H1 (cell line): ENCODE measurements around the gene OR52E4. TPM values are rescaled to one million over a fixed set of nuclear protein-coding genes. Genes with fewer than 3 reads are reported as not detected.

Source experiments
- CTCF ChIA-PET: fragments of 300-600 bp; sonication (Branson Sonifier 250); formaldehyde crosslinking; loops from one replicate; lab custom pipeline; 2021; ENCODE audit not compliant: partially characterized antibody; lab: Charles Lee
- POLR2A ChIA-PET: fragments of 300-600 bp; sonication (Branson Sonifier 250); formaldehyde crosslinking; loops from one replicate; lab custom pipeline; 2021; ENCODE audit warnings: inconsistent platforms; ENCODE audit not compliant: partially characterized antibody; lab: Charles Lee
- DNase-seq, 2 experiments: peaks; one replicate each; pipeline versions ENCODE4 v3.0.0 to v3.0.0-alpha.2; 2010 to 2022; ENCODE audit warnings: low spot score in 2 of 2, low read depth in 1 of 2, mixed read lengths in 1 of 2
- FAIRE-seq: peaks from 2 replicates; lab custom pipeline; 2011; peaks lifted over from hg19 to GRCh38; lab: Jason Lieb, UNC
- H2AFZ ChIP-seq: 2 replicates; pipeline ENCODE4 v1.8.1; 2012; ENCODE audit warnings: low read length, inconsistent platforms
- H2AK5ac ChIP-seq: 2 replicates; pipeline ENCODE4 v1.6.1; 2013; ENCODE audit warnings: low read depth, low read length
- H2BK120ac ChIP-seq: replicated peaks from 2 replicates; pipeline ENCODE3; 2013; ENCODE audit warnings: low read depth, low read length, inconsistent platforms
- H2BK12ac ChIP-seq: 2 replicates; pipeline ENCODE4 v1.6.1; 2013; ENCODE audit warnings: low read depth, low read length
- H2BK15ac ChIP-seq: 2 replicates; pipeline ENCODE4 v1.6.1; 2013; ENCODE audit warnings: low read length
- H2BK20ac ChIP-seq: 2 replicates; pipeline ENCODE4 v1.6.1; 2013; ENCODE audit warnings: low read length
- H2BK5ac ChIP-seq: 2 replicates; pipeline ENCODE4 v1.6.1; 2013; ENCODE audit warnings: low read depth, low read length
- H3K14ac ChIP-seq: 2 replicates; pipeline ENCODE4 v1.6.1; 2013; ENCODE audit warnings: inconsistent platforms; ENCODE audit not compliant: insufficient read length
- H3K18ac ChIP-seq: 2 replicates; pipeline ENCODE4 v1.6.1; 2013; ENCODE audit warnings: low read length; ENCODE audit errors: extremely low read depth
- H3K23ac ChIP-seq: 2 replicates; pipeline ENCODE4 v1.6.1; 2013; ENCODE audit warnings: inconsistent platforms; ENCODE audit not compliant: insufficient read length
- H3K23me2 ChIP-seq: 2 replicates; pipeline ENCODE4 v1.6.1; 2013; ENCODE audit warnings: low read depth, low read length
- H3K27ac ChIP-seq: 2 replicates; pipeline ENCODE4 v1.6.1; 2011; ENCODE audit warnings: low read depth, low read length, inconsistent platforms
- H3K27me3 ChIP-seq, 4 experiments: replicated peaks in 1 of 4; 1 replicate in 1 of 4; 2 replicates in 3 of 4; pipeline versions ENCODE4 v1.6.1 to v1.8.1; 2011 to 2013; ENCODE audit warnings: low read length in 3 of 4, mild to moderate bottlenecking in 3 of 4, inconsistent platforms in 2 of 4, mixed read lengths in 2 of 4, moderate library complexity in 1 of 4; ENCODE audit not compliant: control insufficient read depth in 3 of 4, insufficient read depth in 3 of 4; ENCODE audit errors: extremely low read depth in 1 of 4
- H3K36me3 ChIP-seq, 4 experiments: 2 replicates each; pipeline versions ENCODE4 v1.6.1 to v1.8.1; 2011 to 2013; ENCODE audit warnings: mild to moderate bottlenecking in 4 of 4, low read length in 3 of 4, moderate library complexity in 2 of 4, control low read depth in 1 of 4, inconsistent platforms in 1 of 4; ENCODE audit not compliant: insufficient read depth in 4 of 4, control insufficient read depth in 2 of 4
- H3K4ac ChIP-seq: replicated peaks from 2 replicates; pipeline ENCODE3; 2013; ENCODE audit warnings: low read length, low read depth, mixed read lengths, inconsistent platforms; ENCODE audit not compliant: insufficient read length
- H3K4me1 ChIP-seq, 4 experiments: replicated peaks in 1 of 4; 1 replicate in 1 of 4; 2 replicates in 3 of 4; pipeline versions ENCODE4 v1.6.1 to v1.8.1; 2011 to 2013; ENCODE audit warnings: low read length in 3 of 4, inconsistent platforms in 2 of 4, mixed read lengths in 1 of 4; ENCODE audit not compliant: insufficient read depth in 4 of 4, control insufficient read depth in 3 of 4
- H3K4me2 ChIP-seq, 2 experiments: 2 replicates each; pipeline versions ENCODE4 v1.6.1 to v1.8.1; 2011 to 2013; ENCODE audit warnings: low read depth in 2 of 2, low read length in 2 of 2, control low read depth in 1 of 2, inconsistent platforms in 1 of 2, mild to moderate bottlenecking in 1 of 2; ENCODE audit not compliant: insufficient read depth in 1 of 2
- H3K4me3 ChIP-seq, 4 experiments: fragments of 200-600, 300-600 bp in 1 of 4; sonication (generic), shearing (Covaris generic), sonication (Bioruptor Twin) in 1 of 4; 2 replicates each; pipeline versions ENCODE4 v1.5.1 to v1.8.1; 2011 to 2016; ENCODE audit warnings: low read length in 4 of 4, low read depth in 3 of 4, control low read depth in 2 of 4, inconsistent platforms in 2 of 4, mild to moderate bottlenecking in 2 of 4, mixed read lengths in 1 of 4, moderate library complexity in 1 of 4; ENCODE audit not compliant: insufficient read depth in 2 of 4; ENCODE audit errors: extremely low read depth in 1 of 4
- H3K56ac ChIP-seq: replicated peaks from 2 replicates; pipeline ENCODE3; 2013; ENCODE audit warnings: low read depth, mild to moderate bottlenecking, mixed read lengths, low read length, inconsistent platforms; ENCODE audit not compliant: insufficient read length
- H3K79me1 ChIP-seq: 2 replicates; pipeline ENCODE4 v1.6.1; 2013; ENCODE audit warnings: low read depth, low read length, control low read depth
- H3K79me2 ChIP-seq, 2 experiments: 2 replicates each; pipeline versions ENCODE4 v1.6.1 to v1.8.1; 2012 to 2013; ENCODE audit warnings: low read length in 2 of 2, mild to moderate bottlenecking in 2 of 2, inconsistent platforms in 1 of 2; ENCODE audit not compliant: insufficient read depth in 2 of 2, control insufficient read depth in 1 of 2
- H3K9ac ChIP-seq, 4 experiments: replicated peaks in 1 of 4; 1 replicate in 1 of 4; 2 replicates in 3 of 4; pipeline versions ENCODE4 v1.6.1 to v1.8.1; 2011 to 2013; ENCODE audit warnings: low read depth in 3 of 4, low read length in 3 of 4, control low read depth in 2 of 4, mild to moderate bottlenecking in 2 of 4, moderate library complexity in 2 of 4, inconsistent platforms in 1 of 4; ENCODE audit errors: extremely low read depth in 1 of 4
- H3K9me3 ChIP-seq, 2 experiments: 2 replicates each; pipeline versions ENCODE4 v1.6.1 to v1.8.1; 2012 to 2013; ENCODE audit warnings: mild to moderate bottlenecking in 2 of 2, moderate library complexity in 2 of 2, control low read depth in 1 of 2, inconsistent platforms in 1 of 2, low read depth in 1 of 2, low read length in 1 of 2, mixed read lengths in 1 of 2; ENCODE audit not compliant: insufficient read depth in 2 of 2
- H4K20me1 ChIP-seq, 2 experiments: replicated peaks in 1 of 2; 2 replicates each; pipeline versions ENCODE3 to v1.8.1; 2011 to 2013; ENCODE audit warnings: inconsistent platforms in 2 of 2, low read length in 2 of 2, mild to moderate bottlenecking in 1 of 2; ENCODE audit not compliant: insufficient read depth in 2 of 2, control insufficient read depth in 1 of 2
- H4K5ac ChIP-seq: 2 replicates; pipeline ENCODE4 v1.6.1; 2013; ENCODE audit warnings: low read length, low read depth, mixed read lengths, inconsistent platforms; ENCODE audit not compliant: insufficient read length
- H4K8ac ChIP-seq: 2 replicates; pipeline ENCODE4 v1.8.0; 2013; ENCODE audit warnings: mild to moderate bottlenecking, moderate library complexity, low read length, inconsistent platforms; ENCODE audit not compliant: insufficient read depth; ENCODE audit errors: extremely low read depth
- H4K91ac ChIP-seq: replicated peaks from 2 replicates; pipeline ENCODE3; 2013; ENCODE audit warnings: low read length, mixed read lengths, inconsistent platforms; ENCODE audit not compliant: insufficient read length
- BRCA1 ChIP-seq: IDR thresholded peaks from 2 replicates; pipeline ENCODE4 v1.6.1; 2012; ENCODE audit warnings: low read depth, low read length, improper control_type of control experiment
- CEBPB ChIP-seq: IDR thresholded peaks from 2 replicates; pipeline ENCODE4 v1.6.1; 2012; ENCODE audit warnings: low read depth, low read length
- EP300 ChIP-seq, 2 experiments: IDR thresholded peaks; 1 replicate in 1 of 2; 2 replicates in 1 of 2; pipeline ENCODE4 v1.6.1; 2011 to 2012; ENCODE audit warnings: low read depth in 2 of 2, low read length in 2 of 2, mild to moderate bottlenecking in 2 of 2, borderline replicate concordance in 1 of 2, inconsistent platforms in 1 of 2, moderate library complexity in 1 of 2
- POU5F1 ChIP-seq: IDR thresholded peaks from 2 replicates; pipeline ENCODE4 v1.6.1; 2011; ENCODE audit warnings: low read depth, mild to moderate bottlenecking, low read length, moderate library complexity
- SIX5 ChIP-seq: IDR thresholded peaks from 2 replicates; pipeline ENCODE4 v1.6.1; 2011; ENCODE audit warnings: mild to moderate bottlenecking, low read depth, low read length
- YY1 ChIP-seq: IDR thresholded peaks from 2 replicates; pipeline ENCODE4 v1.6.1; 2011; ENCODE audit warnings: low read depth, mild to moderate bottlenecking, low read length
- WGBS, 2 experiments: shearing (Covaris generic) in 1 of 2; methylation state at CpG; one replicate each; pipeline versions ENCODE4 v1.1.6 to v1.1.7; 2013 to 2015; ENCODE audit warnings: low lambda C conversion rate in 2 of 2, mixed read lengths in 2 of 2, inconsistent platforms in 1 of 2, low coverage in 1 of 2, missing lambda C conversion rate in 1 of 2; ENCODE audit not compliant: insufficient replicate concordance in 2 of 2, insufficient coverage in 1 of 2, insufficient read length in 1 of 2; ENCODE audit errors: extremely low coverage in 1 of 2, missing lambda C conversion rate in 1 of 2; 5-methylcytosine and 5-hydroxymethylcytosine counted together
- polyA plus RNA-seq, 7 experiments: library from polyadenylated mRNA; depleted of rRNA in 3 of 7; stranded (reverse) in 5 of 7; unstranded in 2 of 7; fragments of >200 nt in 5 of 7; fragments of 200-250 nt in 2 of 7; gene quantifications; 1 replicate in 5 of 7; 2 replicates in 1 of 7; 4 replicates in 1 of 7; pipeline versions ENCODE4 v1.2.1 to v1.2.3, GENCODE V29; 2011 to 2013; ENCODE audit warnings: missing spikeins in 2 of 7, mixed read lengths in 2 of 7
- total RNA-seq: library from RNA; stranded (reverse); fragmentation: NEBNext Ultra II Directional; extraction: Animal tissue kit (Norgen Biotek cat#: 25700); gene quantifications from 2 replicates; pipeline ENCODE4 v1.2.1, GENCODE V29; 2021
- TF ChIP-seq, protein P1 (sequence below): IDR thresholded peaks from 2 replicates; pipeline ENCODE4 v1.6.1; 2012; ENCODE audit warnings: inconsistent platforms
- TF ChIP-seq, protein P2 (sequence below): IDR thresholded peaks from 2 replicates; pipeline ENCODE4 v1.6.1; 2011; ENCODE audit warnings: low read length, improper control_type of control experiment
- TF ChIP-seq, protein P3 (sequence below), 3 experiments: IDR thresholded peaks; 1 replicate in 2 of 3; 2 replicates in 1 of 3; pipeline versions ENCODE4 v1.5.1 to v1.6.1; 2011; ENCODE audit warnings: low read length in 3 of 3, mild to moderate bottlenecking in 3 of 3, inconsistent platforms in 2 of 3, low read depth in 1 of 3, moderate library complexity in 1 of 3; ENCODE audit not compliant: insufficient read depth in 1 of 3; ENCODE audit errors: control extremely low read depth in 1 of 3

OR52E4 gene
- total and polyA plus RNA-seq, 2 of the 8 experiments (the other 6 are each of a cell fraction or from before 2014, with no cell fraction given), result not detected

DNA sequence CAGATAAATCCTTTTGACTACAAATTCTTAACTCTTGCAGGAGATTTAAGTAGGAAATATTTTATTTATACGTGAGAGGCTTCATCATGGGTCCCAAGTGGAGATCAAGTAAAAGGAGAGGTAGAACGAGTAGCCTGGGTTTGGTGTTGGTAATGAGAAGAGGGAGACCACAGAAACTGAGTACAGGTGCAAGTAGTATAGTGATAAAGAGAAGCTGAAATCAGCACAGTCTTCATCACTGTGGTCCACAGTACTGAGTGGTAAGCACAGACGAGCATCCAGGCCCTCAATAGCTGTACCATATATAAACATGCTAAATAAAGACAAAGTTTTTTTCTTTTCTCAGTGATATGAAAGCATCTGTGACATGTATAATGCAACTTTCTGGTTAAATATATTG is 6.7 kb downstream of the OR52E4 start:
- Histone ChIP-seq H2BK5ac (no peak overlapping the region), H3K23ac (no peak overlapping the region), H3K14ac (no peak overlapping the region), H4K5ac (no peak overlapping the region), H3K27ac (no peak overlapping the region), H3K79me1 (no peaks in the 10 kb centered on the region), H3K4me2 (no peak overlapping the region), H3K23me2 (no peaks in the 10 kb centered on the region), H4K91ac (no peak overlapping the region), H2AFZ (no peak overlapping the region), H3K4ac (no peak overlapping the region), H2BK20ac (no peak overlapping the region), H4K20me1 (no peaks in the 10 kb centered on the region), H3K9ac (no peak overlapping the region), H2BK120ac (no peak overlapping the region), H3K56ac (no peak overlapping the region), H3K18ac (no peak overlapping the region), H2AK5ac (no peak overlapping the region), H3K36me3 (no peaks in the 10 kb centered on the region), H3K9me3 (no peaks in the 10 kb centered on the region), H2BK12ac (no peak overlapping the region), H3K4me3 (no peak overlapping the region), H3K4me1 (no peaks in the 10 kb centered on the region), H3K27me3 (no peaks in the 10 kb centered on the region), H2BK15ac (no peak overlapping the region), H4K8ac (no peak overlapping the region), H3K79me2 (no peaks in the 10 kb centered on the region)
- DNase-seq (no peak), FAIRE-seq (no peak)
- WGBS, 2 experiments, result 82% methylated on average over 3 of the region's 3 CpGs; no CpG with 5 or more reads in 1 of the 2 experiments
- ChIA-PET POLR2A (interaction anchor here (0.6 kb wide), 1 partner anchor 128 kb away, joined by 4 read pairs; no protein-coding TSS in a partner anchor), CTCF (interaction anchor here (1.5 kb wide), 1 partner anchor 411 kb away, joined by 3 read pairs; no protein-coding TSS in a partner anchor)
- TF ChIP-seq EP300 (IDR thresholded peaks at IDR 0.05; ENCODE audit: borderline replicate concordance in 1 of 2, low read depth in 2 of 2, low read length in 2 of 2), result no peak
- TF ChIP-seq YY1, result no peak
- TF ChIP-seq, protein P1, sequence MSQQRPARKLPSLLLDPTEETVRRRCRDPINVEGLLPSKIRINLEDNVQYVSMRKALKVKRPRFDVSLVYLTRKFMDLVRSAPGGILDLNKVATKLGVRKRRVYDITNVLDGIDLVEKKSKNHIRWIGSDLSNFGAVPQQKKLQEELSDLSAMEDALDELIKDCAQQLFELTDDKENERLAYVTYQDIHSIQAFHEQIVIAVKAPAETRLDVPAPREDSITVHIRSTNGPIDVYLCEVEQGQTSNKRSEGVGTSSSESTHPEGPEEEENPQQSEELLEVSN, result no peak
- TF ChIP-seq, protein P2, sequence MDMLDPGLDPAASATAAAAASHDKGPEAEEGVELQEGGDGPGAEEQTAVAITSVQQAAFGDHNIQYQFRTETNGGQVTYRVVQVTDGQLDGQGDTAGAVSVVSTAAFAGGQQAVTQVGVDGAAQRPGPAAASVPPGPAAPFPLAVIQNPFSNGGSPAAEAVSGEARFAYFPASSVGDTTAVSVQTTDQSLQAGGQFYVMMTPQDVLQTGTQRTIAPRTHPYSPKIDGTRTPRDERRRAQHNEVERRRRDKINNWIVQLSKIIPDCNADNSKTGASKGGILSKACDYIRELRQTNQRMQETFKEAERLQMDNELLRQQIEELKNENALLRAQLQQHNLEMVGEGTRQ, result no peak
- no peak for TF ChIP-seq BRCA1
- TF ChIP-seq, protein P3, sequence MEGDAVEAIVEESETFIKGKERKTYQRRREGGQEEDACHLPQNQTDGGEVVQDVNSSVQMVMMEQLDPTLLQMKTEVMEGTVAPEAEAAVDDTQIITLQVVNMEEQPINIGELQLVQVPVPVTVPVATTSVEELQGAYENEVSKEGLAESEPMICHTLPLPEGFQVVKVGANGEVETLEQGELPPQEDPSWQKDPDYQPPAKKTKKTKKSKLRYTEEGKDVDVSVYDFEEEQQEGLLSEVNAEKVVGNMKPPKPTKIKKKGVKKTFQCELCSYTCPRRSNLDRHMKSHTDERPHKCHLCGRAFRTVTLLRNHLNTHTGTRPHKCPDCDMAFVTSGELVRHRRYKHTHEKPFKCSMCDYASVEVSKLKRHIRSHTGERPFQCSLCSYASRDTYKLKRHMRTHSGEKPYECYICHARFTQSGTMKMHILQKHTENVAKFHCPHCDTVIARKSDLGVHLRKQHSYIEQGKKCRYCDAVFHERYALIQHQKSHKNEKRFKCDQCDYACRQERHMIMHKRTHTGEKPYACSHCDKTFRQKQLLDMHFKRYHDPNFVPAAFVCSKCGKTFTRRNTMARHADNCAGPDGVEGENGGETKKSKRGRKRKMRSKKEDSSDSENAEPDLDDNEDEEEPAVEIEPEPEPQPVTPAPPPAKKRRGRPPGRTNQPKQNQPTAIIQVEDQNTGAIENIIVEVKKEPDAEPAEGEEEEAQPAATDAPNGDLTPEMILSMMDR (IDR thresholded peaks at IDR 0.05; ENCODE audit: control extremely low read depth in 1 of 3, insufficient read depth in 1 of 3, low read depth in 1 of 3, low read length in 3 of 3), result no peak
- TF ChIP-seq SIX5, result no peak
- no peak for TF ChIP-seq CEBPB
- TF ChIP-seq POU5F1, result no peak
